GM10847 (cell line): Measurements from ENCODE around the gene KLHDC8A.

ENCODE experiments used
- POLR2A ChIP-seq: IDR thresholded peaks from 2 replicates; pipeline ENCODE4 v1.6.1; 2011; ENCODE audit not compliant: insufficient read length; ENCODE audit errors: extremely low read depth

The KLHDC8A gene

GRCh38 chr1:205356440-205357139, at the start of gene KLHDC8A:
TSS of gene KLHDC8A (minus strand) at chr1:205356922. CDS start at chr1:205343604, 13,318 bp downstream.
- TF ChIP-seq POLR2A: no peak

- no peak for TF ChIP-seq POLR2A
These were observed 41.9 kb upstream of the KLHDC8A start for GRCh38 chr1:205398586-205398985.

GRCh38 chr1:205396967-205397616, 40.4 kb upstream of the KLHDC8A start:
- TF ChIP-seq POLR2A: no peak

GRCh38 chr1:205395616-205396015, 38.9 kb upstream of the KLHDC8A start:
- TF ChIP-seq POLR2A: no peak

GRCh38 chr1:205392650-205393049, 35.9 kb upstream of the KLHDC8A start:
- TF ChIP-seq POLR2A: no peak

GRCh38 chr1:205391386-205391785, 34.7 kb upstream of the KLHDC8A start:
- TF ChIP-seq POLR2A: no peak

GRCh38 chr1:205387845-205388244, 31.1 kb upstream of the KLHDC8A start:
- no peak for TF ChIP-seq POLR2A

- no peak for TF ChIP-seq POLR2A
These were observed 25.8 kb upstream of the KLHDC8A start for GRCh38 chr1:205382561-205382960.

- no peak for TF ChIP-seq POLR2A
These were observed 24.6 kb upstream of the KLHDC8A start for GRCh38 chr1:205381305-205381704.

GRCh38 chr1:205380882-205381281, 24.2 kb upstream of the KLHDC8A start:
- no peak for TF ChIP-seq POLR2A

- no peak for TF ChIP-seq POLR2A
These were observed 22.3 kb upstream of the KLHDC8A start for GRCh38 chr1:205379056-205379455.

- no peak for TF ChIP-seq POLR2A
These were observed 20.6 kb upstream of the KLHDC8A start for GRCh38 chr1:205377355-205377754.

- no peak for TF ChIP-seq POLR2A
These were observed 20.0 kb upstream of the KLHDC8A start for GRCh38 chr1:205376739-205377138.

- TF ChIP-seq POLR2A: no peak
These were observed 19.3 kb upstream of the KLHDC8A start for GRCh38 chr1:205375835-205376545.

GRCh38 chr1:205374210-205375078, 17.7 kb upstream of the KLHDC8A start:
- no peak for TF ChIP-seq POLR2A

GRCh38 chr1:205373798-205374175, 17.1 kb upstream of the KLHDC8A start:
- no peak for TF ChIP-seq POLR2A
